ENCODE data around the gene SLC8A1. TPM values are rescaled to one million over a fixed set of nuclear protein-coding genes. Genes with fewer than 3 reads are reported as not detected.

Gene SLC8A1
- total RNA-seq, 4 donors from 2014 or later, result 1.3 to 3.8 (median 2.4) TPM

GRCh38 chr2:40094451-40094850 lies 357.4 kb downstream of the SLC8A1 start:
- H3K4me1 ChIP-seq, result no peaks in the 10 kb centered on the region
- TF ChIP-seq CTCF (IDR thresholded peaks at IDR 0.05 in 4 of 5, conservative IDR thresholded peaks at IDR 0.05 in 1 of 5) (no peak), POLR2A (IDR thresholded peaks at IDR 0.05) (no peak)
- intact Hi-C loops (cut with DNase I; ENCODE audit: low total_unique reads), result no loop called here
- no peak for DNase-seq
- no peaks in the 10 kb centered on the region for H3K36me3 ChIP-seq
- H3K27ac ChIP-seq, result no peak overlapping the region
- H3K9me3 ChIP-seq, result no peaks in the 10 kb centered on the region
- no peaks in the 10 kb centered on the region for H3K27me3 ChIP-seq
- in situ Hi-C loops (cut with MboI; ENCODE audit: low sequenced_read_pairs in 4 of 4), result no loop called here
- ATAC-seq, result no peak
- no peak overlapping the region for H3K4me3 ChIP-seq

- intact Hi-C loops (cut with DNase I; ENCODE audit: low total_unique reads), result no loop called here
- Histone ChIP-seq H3K4me1 (no peaks in the 10 kb centered on the region), H3K36me3 (no peaks in the 10 kb centered on the region), H3K4me3 (no peak overlapping the region), H3K27me3 (no peaks in the 10 kb centered on the region), H3K9me3 (no peaks in the 10 kb centered on the region), H3K27ac (no peak overlapping the region)
- DNase-seq, result no peak
- TF ChIP-seq CTCF (IDR thresholded peaks at IDR 0.05 in 4 of 5, conservative IDR thresholded peaks at IDR 0.05 in 1 of 5) (no peak), POLR2A (IDR thresholded peaks at IDR 0.05) (no peak)
- in situ Hi-C loops (cut with MboI; ENCODE audit: low sequenced_read_pairs in 4 of 4), result no loop called here
- ATAC-seq, result no peak
Measured at GRCh38 chr2:40093021-40093675, 358.7 kb downstream of the SLC8A1 start.

GRCh38 chr2:40090044-40090443 lies 361.8 kb downstream of the SLC8A1 start:
- Histone ChIP-seq H3K27me3 (no peaks in the 10 kb centered on the region), H3K4me1 (no peaks in the 10 kb centered on the region), H3K27ac (no peak overlapping the region), H3K36me3 (no peaks in the 10 kb centered on the region), H3K9me3 (no peaks in the 10 kb centered on the region), H3K4me3 (no peak overlapping the region)
- in situ Hi-C loops (cut with MboI; ENCODE audit: low sequenced_read_pairs in 4 of 4) (no loop called here), intact Hi-C loops (cut with DNase I; ENCODE audit: low total_unique reads) (no loop called here)
- TF ChIP-seq POLR2A (IDR thresholded peaks at IDR 0.05) (no peak), CTCF (IDR thresholded peaks at IDR 0.05 in 4 of 5, conservative IDR thresholded peaks at IDR 0.05 in 1 of 5) (no peak)
- no peak for DNase-seq
- no peak for ATAC-seq

GRCh38 chr2:40087927-40088326 lies 364.0 kb downstream of the SLC8A1 start:
- Histone ChIP-seq H3K9me3 (no peaks in the 10 kb centered on the region), H3K36me3 (no peaks in the 10 kb centered on the region), H3K27me3 (no peaks in the 10 kb centered on the region), H3K4me1 (no peaks in the 10 kb centered on the region), H3K4me3 (no peak overlapping the region), H3K27ac (no peak overlapping the region)
- intact Hi-C loops (cut with DNase I; ENCODE audit: low total_unique reads), result no loop called here
- no peak for TF ChIP-seq POLR2A (IDR thresholded peaks at IDR 0.05)
- no peak for TF ChIP-seq CTCF (IDR thresholded peaks at IDR 0.05 in 4 of 5, conservative IDR thresholded peaks at IDR 0.05 in 1 of 5)
- DNase-seq, result no peak
- no peak for ATAC-seq
- in situ Hi-C loops (cut with MboI; ENCODE audit: low sequenced_read_pairs in 4 of 4), result no loop called here

- Histone ChIP-seq H3K4me1 (no peaks in the 10 kb centered on the region), H3K27me3 (no peaks in the 10 kb centered on the region), H3K36me3 (no peaks in the 10 kb centered on the region), H3K27ac (no peak overlapping the region), H3K4me3 (no peak overlapping the region), H3K9me3 (no peaks in the 10 kb centered on the region)
- intact Hi-C loops (cut with DNase I; ENCODE audit: low total_unique reads), result no loop called here
- TF ChIP-seq POLR2A (IDR thresholded peaks at IDR 0.05) (no peak), CTCF (IDR thresholded peaks at IDR 0.05 in 4 of 5, conservative IDR thresholded peaks at IDR 0.05 in 1 of 5) (no peak)
- in situ Hi-C loops (cut with MboI; ENCODE audit: low sequenced_read_pairs in 4 of 4), result no loop called here
- DNase-seq (no peak), ATAC-seq (no peak)
Measured at GRCh38 chr2:40087434-40087833, 364.5 kb downstream of the SLC8A1 start.
